GM23248 (cell line): Measurements from ENCODE around the gene MUC2.

Experiments used
- EZH2 ChIP-seq: fragments of 200-600 bp; sonication (generic); IDR thresholded peaks from 2 replicates; pipeline ENCODE4 v1.6.1; 2018; ENCODE audit warnings: antibody characterized with exemption, mild to moderate bottlenecking; ENCODE audit not compliant: insufficient read depth, poor library complexity, severe bottlenecking
- EZH2phosphoT487 ChIP-seq: fragments of 200-600 bp; sonication (generic); IDR thresholded peaks from 2 replicates; pipeline ENCODE4 v1.6.1; 2018; ENCODE audit warnings: antibody characterized with exemption, moderate library complexity, mild to moderate bottlenecking, low read depth; ENCODE audit not compliant: insufficient read depth

- no peak for TF ChIP-seq EZH2
- TF ChIP-seq EZH2phosphoT487: no peak
Observed at GRCh38 chr11:1049911-1050580, 24.6 kb upstream of the MUC2 start.
